A673 (cell line): Measurements from ENCODE around the gene RACK1.
"Not testable (repeated sequence)": the region's sequence is repeated elsewhere in the genome, so short reads cannot be mapped to it uniquely, and the experiment has no call there.

Experiments
- CTCF ChIP-seq: fragments of 300-800, 200-600 bp; sonication (generic); conservative IDR thresholded peaks from 2 replicates; pipeline ENCODE4 v1.5.1; 2017; ENCODE audit warnings: low read depth, mild to moderate bottlenecking, antibody characterized with exemption, low read length, moderate library complexity, mixed read lengths
- EZH2 ChIP-seq: fragments of 200-600 bp; sonication (generic); IDR thresholded peaks from 2 replicates; pipeline ENCODE4 v1.6.1; 2017; ENCODE audit warnings: borderline replicate concordance, low read depth, mild to moderate bottlenecking, mixed read lengths, antibody characterized with exemption, low read length; ENCODE audit not compliant: poor library complexity, severe bottlenecking

GRCh38 chr5:181214249-181214648 is 29.5 kb downstream of the RACK1 start:
- TF ChIP-seq CTCF, EZH2: not testable (repeated sequence)
